Left cardiac atrium (tissue), 2 donors: ENCODE measurements around the gene MPZL1. TPM values are rescaled to one million over a fixed set of nuclear protein-coding genes. Genes with fewer than 3 reads are reported as not detected.

Experiments
- total RNA-seq, 2 donors: library from RNA; stranded (reverse); fragmentation: NEBNext Ultra II Directional; extraction: Animal tissue kit (Norgen Biotek cat#: 25700); gene quantifications; one replicate each; pipeline ENCODE4 v1.2.1, GENCODE V29; 2021
- donor health status: DM: no; HTN: yes; CAD: no; lungs with severe emphysema.
- donor health status: DM: yes; HTN: yes; CAD: no.

Gene MPZL1
- total RNA-seq, 2 donors from 2014 or later, result 66.7 to 69.7 TPM

Other genes with a start within 250 kb of the MPZL1 start
- gene CD247, start 203.5 kb upstream of the MPZL1 start, total RNA-seq, result 1 to 10 TPM; 1.1 to 2.0 TPM
- 100 to 1,000 TPM in 1 of 2 donors, 10 to 100 TPM in 1; 92.2 to 106 TPM for gene CREG1, start 168.2 kb upstream of the MPZL1 start, total RNA-seq
- 10 to 100 TPM; 33.6 to 38.7 TPM for gene RCSD1, start 91.8 kb upstream of the MPZL1 start, total RNA-seq
- gene ADCY10, start 192.2 kb downstream of the MPZL1 start, total RNA-seq, result under 1 TPM; 0.06 to 0.21 TPM
- 100 to 1,000 TPM; 129 TPM for gene DCAF6, start 214.7 kb downstream of the MPZL1 start, total RNA-seq
- gene MPC2, start 215.1 kb downstream of the MPZL1 start, total RNA-seq, result 100 to 1,000 TPM; 153 to 172 TPM